Astrocyte of the cerebellum (primary cell): ENCODE data around the gene CD55.
A peak's percentile ranks its signal among the peaks of the same experiment; 100 is the strongest.

Source experiments
- DNase-seq: peaks from one replicate; pipeline ENCODE4 v3.0.0-alpha.2; 2011; ENCODE audit warnings: low read depth
- H3K4me3 ChIP-seq: 2 replicates; pipeline ENCODE4 v1.5.1; 2011; ENCODE audit warnings: mild to moderate bottlenecking, low read depth, low read length, moderate library complexity
- in situ Hi-C: cut with HindIII; loops from 2 replicates; pipeline ENCODE4 v1.10.0; 2017; ENCODE audit warnings: low sequenced_read_pairs
- TF ChIP-seq, protein P1 (sequence below): IDR thresholded peaks from 2 replicates; pipeline ENCODE4 v1.5.1; 2012; ENCODE audit warnings: low read length, low read depth, moderate library complexity, mild to moderate bottlenecking; ENCODE audit errors: missing control alignments

CD55 gene

DNA sequence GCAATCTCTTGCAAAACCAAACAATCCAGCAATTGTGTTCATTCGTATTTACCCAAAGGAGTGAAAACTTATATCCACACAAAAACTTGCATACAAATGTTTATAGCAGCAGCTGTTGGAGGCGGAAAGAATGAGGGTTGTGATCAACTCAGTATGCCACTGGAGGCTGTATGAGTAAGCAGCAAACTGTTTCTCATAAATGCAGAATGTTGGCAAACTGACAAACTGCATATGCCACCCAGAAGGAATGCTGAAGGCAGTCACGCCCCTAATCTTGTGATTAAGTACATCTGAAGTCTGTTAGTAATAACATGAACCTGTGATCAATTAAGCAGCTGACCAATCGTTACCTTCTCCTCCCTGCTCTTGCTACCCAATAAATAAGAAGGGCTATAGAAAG lies 72.1 kb downstream of the CD55 start:
- peak; percentile 45 for DNase-seq
- H3K4me3 ChIP-seq, result no peak overlapping the region
- in situ Hi-C loops, result no loop called here
- TF ChIP-seq, protein P1, sequence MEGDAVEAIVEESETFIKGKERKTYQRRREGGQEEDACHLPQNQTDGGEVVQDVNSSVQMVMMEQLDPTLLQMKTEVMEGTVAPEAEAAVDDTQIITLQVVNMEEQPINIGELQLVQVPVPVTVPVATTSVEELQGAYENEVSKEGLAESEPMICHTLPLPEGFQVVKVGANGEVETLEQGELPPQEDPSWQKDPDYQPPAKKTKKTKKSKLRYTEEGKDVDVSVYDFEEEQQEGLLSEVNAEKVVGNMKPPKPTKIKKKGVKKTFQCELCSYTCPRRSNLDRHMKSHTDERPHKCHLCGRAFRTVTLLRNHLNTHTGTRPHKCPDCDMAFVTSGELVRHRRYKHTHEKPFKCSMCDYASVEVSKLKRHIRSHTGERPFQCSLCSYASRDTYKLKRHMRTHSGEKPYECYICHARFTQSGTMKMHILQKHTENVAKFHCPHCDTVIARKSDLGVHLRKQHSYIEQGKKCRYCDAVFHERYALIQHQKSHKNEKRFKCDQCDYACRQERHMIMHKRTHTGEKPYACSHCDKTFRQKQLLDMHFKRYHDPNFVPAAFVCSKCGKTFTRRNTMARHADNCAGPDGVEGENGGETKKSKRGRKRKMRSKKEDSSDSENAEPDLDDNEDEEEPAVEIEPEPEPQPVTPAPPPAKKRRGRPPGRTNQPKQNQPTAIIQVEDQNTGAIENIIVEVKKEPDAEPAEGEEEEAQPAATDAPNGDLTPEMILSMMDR, result peak; percentile 2

DNA sequence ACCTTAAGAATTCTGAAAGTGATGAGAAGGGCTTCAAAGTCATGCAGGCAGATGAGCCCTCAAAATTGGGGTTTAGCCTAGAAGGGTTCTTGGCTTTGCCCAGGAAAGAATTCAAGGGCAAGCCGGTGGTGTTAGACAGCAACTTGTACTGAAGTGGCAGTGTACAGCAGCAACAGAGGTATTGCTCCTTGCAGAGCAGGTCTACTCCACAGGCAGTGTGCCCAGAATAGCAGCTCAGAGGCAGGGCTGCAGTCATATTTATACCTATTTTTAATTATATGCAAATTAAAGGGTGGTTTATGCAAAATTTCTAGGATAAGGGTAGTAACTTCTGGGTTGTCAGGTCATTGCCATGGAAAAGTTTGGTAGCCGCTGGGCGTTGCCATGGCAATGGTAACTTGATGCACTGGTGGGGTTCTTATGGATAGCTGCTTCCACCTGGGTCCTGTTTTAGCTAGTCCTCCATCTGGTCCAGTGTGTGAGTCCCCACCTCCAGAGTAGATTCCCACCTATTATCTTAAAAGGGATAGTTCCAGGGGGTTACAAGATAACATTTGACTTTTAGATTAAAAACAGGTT lies 74.8 kb downstream of the CD55 start:
- in situ Hi-C loops, result no loop called here
- no peak for DNase-seq
- TF ChIP-seq, protein P1, result no peak
- no peak overlapping the region for H3K4me3 ChIP-seq

DNA sequence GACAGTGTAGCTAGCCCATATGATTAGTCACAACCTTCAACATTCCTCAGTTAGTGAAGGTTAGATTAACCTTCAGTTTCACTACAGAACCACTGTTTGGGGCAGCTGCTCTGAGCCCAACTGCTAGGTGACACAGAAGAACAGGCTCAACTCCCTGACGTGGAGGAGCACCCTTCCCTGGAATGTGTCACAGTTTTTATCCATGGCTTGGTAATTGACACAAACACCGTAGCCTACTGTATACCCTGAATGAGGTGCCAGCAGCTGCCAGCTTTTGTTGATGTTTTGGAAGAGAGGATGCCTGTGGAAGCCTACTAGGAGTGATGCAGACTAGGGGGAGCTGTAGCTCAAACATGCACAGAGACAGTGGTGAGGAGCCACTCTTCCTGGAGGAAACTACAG lies 76.0 kb downstream of the CD55 start:
- TF ChIP-seq, protein P1, result no peak
- no peak for DNase-seq
- H3K4me3 ChIP-seq, result no peak overlapping the region
- in situ Hi-C loops, result no loop called here

DNA sequence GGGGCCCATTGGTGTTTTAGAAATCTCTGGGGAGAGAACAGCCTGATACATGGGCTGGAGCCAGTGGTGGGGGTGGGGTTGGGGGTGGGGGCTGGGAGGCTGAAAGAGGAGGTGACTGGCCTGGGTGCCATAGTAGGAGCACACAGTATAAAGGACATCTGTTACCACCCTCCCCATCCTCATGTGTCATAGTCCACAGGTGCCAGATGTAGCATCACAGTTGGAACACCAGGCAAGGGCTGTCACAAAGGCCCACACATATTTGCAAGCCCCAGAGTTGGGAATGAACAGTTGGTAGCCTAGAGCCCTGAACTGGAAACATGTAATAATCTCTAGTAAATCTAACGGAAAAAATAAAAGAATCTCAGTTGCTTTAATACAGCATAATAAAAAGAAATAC lies 77.5 kb downstream of the CD55 start:
- no peak for DNase-seq
- no peak overlapping the region for H3K4me3 ChIP-seq
- in situ Hi-C loops, result no loop called here
- TF ChIP-seq, protein P1, result no peak

GRCh38 chr1:207401578-207401977 lies 80.1 kb downstream of the CD55 start:
- in situ Hi-C loops, result no loop called here
- no peak for DNase-seq
- TF ChIP-seq, protein P1, result no peak
- no peak overlapping the region for H3K4me3 ChIP-seq

DNA sequence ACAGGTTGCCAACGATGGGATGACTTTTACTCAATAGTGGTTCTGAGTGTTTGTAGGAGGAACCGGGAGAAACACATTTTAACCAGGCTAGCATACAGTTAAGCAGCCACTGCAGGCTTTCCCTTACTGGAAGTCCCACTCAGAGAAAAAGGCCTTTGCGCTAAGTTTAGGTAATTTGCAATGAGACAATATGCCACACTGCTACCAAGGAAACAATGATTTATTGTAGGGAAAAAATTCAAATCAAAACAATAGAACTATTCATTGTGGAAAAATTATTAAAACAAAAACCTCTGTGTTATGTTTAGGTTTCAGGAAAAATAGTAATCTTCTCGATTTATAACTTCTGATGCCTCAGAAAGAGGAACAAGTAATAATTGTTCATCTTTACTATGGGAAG lies 81.3 kb downstream of the CD55 start:
- TF ChIP-seq, protein P1, result no peak
- H3K4me3 ChIP-seq, result no peak overlapping the region
- in situ Hi-C loops, result no loop called here
- no peak for DNase-seq
